A549 (cell line): ENCODE measurements around the gene MECR. TPM values are rescaled to one million over a fixed set of nuclear protein-coding genes. Genes with fewer than 3 reads are reported as not detected.

Experiments
- ATAC-seq, 2 experiments: fragments of 200-7000 bp in 1 of 2; fragments of >200 bp in 1 of 2; cut with Nextera tagmentation in 1 of 2; cut with Tn5 transposase in 1 of 2; 3 replicates each; pipeline versions ENCODE4 v1.8.0 to v1.9.1; 2018 to 2020; ENCODE audit warnings: mild to moderate bottlenecking in 1 of 2, moderate library complexity in 1 of 2
- CTCF ChIA-PET: fragments of 300-600 bp; sonication (Branson Sonifier 250); formaldehyde crosslinking; extraction: SDS; loops from one replicate; lab custom pipeline; 2021; ENCODE audit warnings: antibody characterized with exemption, inconsistent platforms; lab: Yijun Ruan, JAX
- POLR2A ChIA-PET: fragments of 350-600 bp; formaldehyde crosslinking; extraction: SDS; loops from one replicate; lab custom pipeline; 2021; ENCODE audit warnings: antibody characterized with exemption, inconsistent platforms; lab: Yijun Ruan, JAX
- DNase-seq, 2 experiments: peaks; one replicate each; pipeline versions ENCODE4 v3.0.0 to v3.0.0-alpha.2; 2011 to 2016; ENCODE audit warnings: low read depth in 1 of 2, low spot score in 1 of 2
- FAIRE-seq: peaks from 2 replicates; lab custom pipeline; 2011; peaks lifted over from hg19 to GRCh38; lab: Jason Lieb, UNC
- H3K27ac ChIP-seq, 2 experiments: fragments of >200 bp; sonication (Bioruptor Twin); formaldehyde crosslinking; 3 replicates each; pipeline ENCODE4 v1.5.1; 2016 to 2017
- H3K4me1 ChIP-seq: fragments of >200 bp; sonication (Bioruptor Twin); formaldehyde crosslinking; 3 replicates; pipeline ENCODE4 v1.6.1; 2016
- H3K4me2 ChIP-seq: fragments of >200 bp; sonication (Bioruptor Twin); formaldehyde crosslinking; 3 replicates; pipeline ENCODE4 v1.6.1; 2016
- H3K4me3 ChIP-seq: fragments of >200 bp; sonication (Bioruptor Twin); formaldehyde crosslinking; 3 replicates; pipeline ENCODE4 v1.5.1; 2016
- H3K9me3 ChIP-seq: fragments of >200 bp; sonication (Bioruptor Twin); formaldehyde crosslinking; 3 replicates; pipeline ENCODE4 v1.6.1; 2016
- ATOH8 ChIP-seq: fragments of 250-450 bp; sonication (Bioruptor Pico); IDR thresholded peaks from 2 replicates; pipeline ENCODE4 v1.5.0; 2020; ENCODE audit warnings: low read depth, mild to moderate bottlenecking, moderate library complexity
- BHLHE40 ChIP-seq: IDR thresholded peaks from 2 replicates; pipeline ENCODE4 v1.6.1; 2012; ENCODE audit warnings: low read depth, low read length, inconsistent platforms
- CEBPB ChIP-seq, 2 experiments: fragments of >200 bp in 1 of 2; sonication (Bioruptor Twin) in 1 of 2; formaldehyde crosslinking in 1 of 2; IDR thresholded peaks; 2 replicates each; pipeline ENCODE4 v1.6.1; 2012 to 2016
- E2F6 ChIP-seq: IDR thresholded peaks from 2 replicates; pipeline ENCODE4 v1.6.1; 2012; ENCODE audit warnings: low read depth, borderline replicate concordance
- EHMT2 ChIP-seq: fragments of 200-600 bp; sonication (generic); IDR thresholded peaks from 2 replicates; pipeline ENCODE4 v1.6.1; 2016; ENCODE audit warnings: antibody characterized with exemption, low read depth, mild to moderate bottlenecking, moderate library complexity
- GATA3 ChIP-seq: IDR thresholded peaks from 2 replicates; pipeline ENCODE4 v1.6.1; 2012; ENCODE audit warnings: borderline replicate concordance
- HOXA7 ChIP-seq: fragments of 250-450 bp; sonication (Bioruptor Pico); IDR thresholded peaks from 2 replicates; pipeline ENCODE4 v1.5.0; 2020; ENCODE audit warnings: mild to moderate bottlenecking, moderate library complexity
- HOXB13 ChIP-seq: fragments of 250-450 bp; sonication (Bioruptor Pico); IDR thresholded peaks from 2 replicates; pipeline ENCODE4 v1.5.0; 2020; ENCODE audit warnings: low read depth, mild to moderate bottlenecking, moderate library complexity
- JUNB ChIP-seq: fragments of >200 bp; sonication (Bioruptor Twin); formaldehyde crosslinking; IDR thresholded peaks from 2 replicates; pipeline ENCODE4 v1.6.1; 2016
- KDM5A ChIP-seq: fragments of 200-600 bp; sonication (generic); IDR thresholded peaks from 2 replicates; pipeline ENCODE4 v1.6.1; 2016; ENCODE audit warnings: antibody characterized with exemption, mild to moderate bottlenecking
- PBX3 ChIP-seq: IDR thresholded peaks from 2 replicates; pipeline ENCODE4 v1.6.1; 2012
- RNF2 ChIP-seq: fragments of 200-600 bp; sonication (generic); IDR thresholded peaks from 2 replicates; pipeline ENCODE4 v1.6.1; 2016; ENCODE audit warnings: low read depth, mild to moderate bottlenecking, antibody characterized with exemption, moderate library complexity, borderline replicate concordance
- ZFP36 ChIP-seq: fragments of 450-650 bp; IDR thresholded peaks from 2 replicates; pipeline ENCODE4 v1.6.1; 2014; ENCODE audit warnings: borderline replicate concordance; ENCODE audit not compliant: partially characterized antibody
- ZNF302 ChIP-seq: fragments of 250-450 bp; sonication (Bioruptor Pico); IDR thresholded peaks from 2 replicates; pipeline ENCODE4 v1.9.0; 2021; ENCODE audit warnings: inconsistent platforms, mild to moderate bottlenecking, moderate library complexity
- WGBS: methylation state at CpG from one replicate; pipeline ENCODE4 v1.1.6; 2017; ENCODE audit errors: missing lambda C conversion rate; 5-methylcytosine and 5-hydroxymethylcytosine counted together
- polyA plus RNA-seq, 4 experiments: library from polyadenylated mRNA; depleted of rRNA in 3 of 4; stranded (reverse); fragments of >200 nt; fragmentation: RNase III in 1 of 4; extraction: RNeasy Plus Mini Kit Qiagen cat#74134 plus additional on column Dnase treatment in 1 of 4; gene quantifications; 2 replicates in 3 of 4; 3 replicates in 1 of 4; pipeline ENCODE4 v1.2.3, GENCODE V29; 2011 to 2017

Gene MECR
- polyA plus RNA-seq, 2 of the 4 experiments (the other 2 are of a cell fraction): 14.2 to 21.4 TPM

- Histone ChIP-seq H3K4me2 (no peak overlapping the region), H3K4me1 (peaks cover 6% of the 10 kb centered on the region; the same call in 1 of the 3 replicates), H3K9me3 (no peaks in the 10 kb centered on the region), H3K4me3 (no peak overlapping the region), H3K27ac (no peak overlapping the region)
- TF ChIP-seq EHMT2 (no peak), HOXB13 (CRISPR knock-in tag) (no peak), E2F6 (no peak), GATA3 (no peak), PBX3 (no peak), JUNB (no peak)
- POLR2A ChIA-PET: interaction anchor here (0.9 kb wide), 1 partner anchor 12 kb away, joined by 3 read pairs; the partner anchor contains the start of gene SRSF4
- FAIRE-seq (no peak), ATAC-seq (no peak), DNase-seq (no peak)
- CTCF ChIA-PET: interaction anchor here (0.8 to 3.0 kb wide), 4 partner anchors 8 to 312 kb away, joined by 3 to 17 read pairs (median 4); partner anchors contain the start of gene SRSF4
- WGBS: 90% methylated on average over 7 of the region's 8 CpGs
These were observed 36.8 kb downstream of the MECR start for GRCh38 chr1:29193879-29194455.

- Histone ChIP-seq H3K9me3 (no peaks in the 10 kb centered on the region), H3K27ac (no peak overlapping the region), H3K4me3 (no peak overlapping the region), H3K4me1 (peaks cover 8% of the 10 kb centered on the region; the same call in 1 of the 3 replicates), H3K4me2 (no peak overlapping the region)
- WGBS: 88% methylated on average over 6 of the region's 6 CpGs
- FAIRE-seq: no peak
- CTCF ChIA-PET: interaction anchor here (0.7 to 0.9 kb wide), 2 partner anchors 12 to 155 kb away, joined by 4 read pairs; no protein-coding TSS in a partner anchor
- TF ChIP-seq JUNB (no peak), ZNF302 (no peak), PBX3 (no peak), CEBPB (IDR thresholded peaks at IDR 0.05) (no peak), HOXA7 (CRISPR knock-in tag) (no peak), KDM5A (no peak)
- TF ChIP-seq, all 56 proteins: peak for 0
- POLR2A ChIA-PET: interaction anchor here (1.7 kb wide), 1 partner anchor 9 kb away, joined by 5 read pairs; the partner anchor contains the start of gene SRSF4
- no peak for DNase-seq
- no peak for ATAC-seq
These were observed 40.0 kb downstream of the MECR start for GRCh38 chr1:29190718-29191117.

- TF ChIP-seq ZNF302 (no peak), ZFP36 (no peak)
- no peaks in the 10 kb centered on the region for H3K9me3 ChIP-seq
- ATAC-seq: no peak
- no peak overlapping the region for H3K4me3 ChIP-seq
- POLR2A ChIA-PET: no interaction called here
- H3K27ac ChIP-seq: no peak overlapping the region
- DNase-seq: no peak
- 85% methylated on average over 1 of the region's 1 CpG for WGBS
- peaks cover 8% of the 10 kb centered on the region; the same call in 2 of the 3 replicates for H3K4me1 ChIP-seq
- H3K4me2 ChIP-seq: no peak overlapping the region
- FAIRE-seq: no peak
- CTCF ChIA-PET: interaction anchor here (1.8 to 2.9 kb wide), 2 partner anchors 11 to 16 kb away, joined by 6 to 13 read pairs; no protein-coding TSS in a partner anchor
These were observed 44.0 kb downstream of the MECR start for GRCh38 chr1:29186707-29187106.

- Histone ChIP-seq H3K4me1 (peaks cover 8% of the 10 kb centered on the region; the same call in 2 of the 3 replicates), H3K27ac (no peak overlapping the region), H3K4me2 (no peak overlapping the region), H3K9me3 (no peaks in the 10 kb centered on the region), H3K4me3 (no peak overlapping the region)
- TF ChIP-seq ATOH8 (CRISPR knock-in tag): no peak
- TF ChIP-seq RNF2: no peak
- TF ChIP-seq ZFP36: no peak
- no peak for TF ChIP-seq BHLHE40
- FAIRE-seq (no peak), ATAC-seq (no peak), DNase-seq (no peak)
- ChIA-PET POLR2A (no interaction called here), CTCF (interaction anchor here (1.8 to 2.9 kb wide), 2 partner anchors 11 to 17 kb away, joined by 6 to 13 read pairs; no protein-coding TSS in a partner anchor)
- 64% methylated on average over 3 of the region's 3 CpGs for WGBS
These were observed 44.5 kb downstream of the MECR start for GRCh38 chr1:29186252-29186651.
